ENCODE measurements around the gene TFRC.
"Not testable (repeated sequence)": the region's sequence is repeated elsewhere in the genome, so short reads cannot be mapped to it uniquely, and the experiment has no call there.

Gene TFRC

GRCh38 chr3:196002721-196003120 is 79.2 kb downstream of the TFRC start:
- DNase-seq = not testable (repeated sequence)

GRCh38 chr3:196001240-196001639 is 80.7 kb downstream of the TFRC start:
- not testable (repeated sequence) for DNase-seq

GRCh38 chr3:196000360-196000950 is 81.4 kb downstream of the TFRC start:
- DNase-seq = not testable (repeated sequence)

- DNase-seq = no peak
Observed at GRCh38 chr3:195999896-196000295, 82.0 kb downstream of the TFRC start.
